GM21381 (cell line): ENCODE measurements around the gene ARHGDIG.
"Not testable (repeated sequence)": the region's sequence is repeated elsewhere in the genome, so short reads cannot be mapped to it uniquely, and the experiment has no call there.

Experiments used
- ATAC-seq: cut with Tn5 transposase; IDR thresholded peaks from one replicate; pipeline ENCODE4 v1.9.1; 2021; ENCODE audit warnings: mild to moderate bottlenecking, moderate library complexity; ENCODE audit not compliant: unreplicated experiment

The ARHGDIG gene

GRCh38 chr16:280552-280951 is at the start of gene ARHGDIG:
TSS of gene ARHGDIG (plus strand) at chr16:280591. CDS start at chr16:280681, 90 bp downstream.
- ATAC-seq = no peak

DNA sequence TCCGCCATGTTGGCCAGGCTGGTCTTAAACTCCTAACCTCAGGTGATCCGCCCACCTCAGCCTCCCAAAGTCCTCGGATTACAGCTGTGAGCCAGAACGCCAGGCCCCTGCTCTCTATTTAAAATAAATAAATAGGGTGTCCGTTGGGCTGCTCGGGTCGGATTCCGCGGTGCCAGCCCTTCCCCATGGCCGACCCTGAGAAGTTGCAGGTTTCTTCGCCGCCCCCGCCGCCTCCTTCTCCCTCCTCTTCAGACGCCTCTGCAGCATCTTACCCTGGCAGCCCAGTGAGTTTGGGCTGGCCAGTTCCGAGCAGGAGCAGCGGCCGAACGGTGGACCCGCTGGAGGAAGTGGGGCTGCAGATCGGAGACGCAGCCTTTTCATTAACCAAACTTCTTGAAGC is 49.4 kb upstream of the ARHGDIG start:
- no peak for ATAC-seq

DNA sequence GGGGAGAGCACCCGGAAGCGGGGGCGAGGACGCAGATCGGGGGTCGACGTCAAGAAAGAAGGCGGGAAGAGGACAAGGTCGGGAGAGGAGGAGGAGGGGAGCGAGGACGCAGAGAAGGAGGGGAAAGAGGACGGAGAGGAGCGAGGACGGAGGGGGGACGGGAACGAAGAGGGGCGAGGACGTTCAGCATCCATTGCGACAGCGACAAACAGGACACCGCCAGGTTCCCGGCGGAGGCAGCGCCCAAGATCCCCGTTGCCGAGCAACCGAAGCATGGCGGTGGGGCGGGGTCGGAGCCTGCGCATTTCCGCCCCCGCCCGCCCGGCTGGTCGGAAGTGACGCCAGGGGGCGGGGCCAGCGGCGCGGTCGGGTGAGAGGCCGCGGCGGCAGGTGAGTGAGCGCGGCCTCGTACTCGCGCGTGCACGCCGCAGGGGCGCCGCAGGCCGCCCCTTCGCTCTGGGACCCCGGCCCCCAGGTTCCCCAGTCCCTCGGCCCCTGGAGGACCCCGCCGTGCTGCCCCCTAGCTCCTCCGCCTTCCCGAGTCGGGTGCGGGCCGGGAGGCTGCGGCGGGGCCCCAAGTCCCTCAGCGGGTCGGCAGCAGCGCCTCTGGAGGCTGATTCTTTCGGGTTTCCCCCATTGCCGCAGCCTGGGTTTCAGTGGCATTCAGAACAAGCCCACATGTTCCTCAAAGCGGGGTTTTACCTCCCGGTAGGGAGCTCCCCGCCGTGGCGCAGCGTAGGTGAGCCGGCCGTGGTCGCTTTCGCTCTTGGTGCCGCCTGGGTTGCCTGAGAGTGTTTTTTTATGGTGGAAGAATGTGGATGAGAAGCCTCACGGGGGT is 45.7 kb upstream of the ARHGDIG start, which contains the start of gene FAM234A:
TSS of gene FAM234A (plus strand) at position 354 of the 838 bp plus-strand sequence. CDS start 19,593 bp downstream, outside the sequence.
- peak; percentile 89 for ATAC-seq

DNA sequence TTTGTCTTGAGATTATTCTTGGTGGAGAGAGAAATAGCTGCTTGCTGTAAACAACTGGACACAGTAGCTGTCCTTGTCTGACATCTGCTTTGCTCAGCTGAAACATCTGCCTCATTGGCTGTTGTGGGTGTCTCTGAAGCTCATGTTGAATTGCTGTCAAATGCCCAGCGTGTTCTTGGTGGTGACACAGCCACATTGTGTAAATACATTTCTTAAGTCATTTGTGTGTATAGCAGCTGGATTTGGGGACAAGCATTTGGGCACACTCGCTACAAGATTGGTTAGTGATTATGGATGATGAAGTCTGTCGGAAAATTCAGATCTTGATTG is 40.5 kb upstream of the ARHGDIG start:
- no peak for ATAC-seq

DNA sequence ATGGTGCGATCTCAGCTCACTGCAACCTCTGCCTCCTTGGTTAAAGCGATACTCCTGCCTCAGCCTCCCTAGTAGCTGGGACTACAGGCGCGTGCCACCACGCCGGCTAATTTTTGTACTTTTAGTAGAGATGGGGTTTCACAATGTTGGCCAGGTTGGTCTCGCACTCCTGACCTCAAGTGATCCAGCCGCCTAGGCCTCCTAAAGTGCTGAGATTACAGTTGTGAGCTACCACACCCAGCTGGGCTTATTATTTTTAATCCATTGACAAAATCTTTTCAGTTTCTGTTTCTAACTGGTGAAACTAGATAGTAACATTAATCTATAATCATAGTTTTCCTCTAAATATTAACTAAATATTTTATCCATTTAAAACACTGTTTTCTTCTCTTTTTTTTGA is 39.8 kb upstream of the ARHGDIG start:
- no peak for ATAC-seq

GRCh38 chr16:242281-242680 is 38.1 kb upstream of the ARHGDIG start:
- ATAC-seq = no peak

GRCh38 chr16:243348-243747 is 37.0 kb upstream of the ARHGDIG start:
- ATAC-seq = no peak

GRCh38 chr16:245105-245504 is 35.3 kb upstream of the ARHGDIG start:
- ATAC-seq = no peak

GRCh38 chr16:247027-247426 is 33.4 kb upstream of the ARHGDIG start:
- ATAC-seq = no peak

DNA sequence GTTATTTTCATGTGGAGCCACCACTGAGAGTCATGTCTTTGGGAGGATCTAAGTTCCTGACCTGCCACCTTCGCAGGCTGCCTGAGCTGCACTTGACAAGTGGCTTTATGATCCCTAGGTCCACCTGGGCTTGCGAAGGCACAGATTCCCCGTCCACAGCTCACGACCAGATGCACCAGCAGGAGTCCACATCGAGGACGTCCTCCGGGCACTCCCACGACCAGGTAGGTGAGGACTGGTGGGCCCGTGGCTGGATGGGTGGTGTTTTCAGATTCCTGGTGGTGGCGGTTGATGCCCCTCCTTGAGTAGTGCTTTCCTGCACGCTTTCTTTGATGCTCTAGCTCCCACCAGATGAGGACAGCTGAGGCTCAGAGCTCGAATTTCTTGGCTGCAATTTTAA is 31.0 kb upstream of the ARHGDIG start:
- no peak for ATAC-seq

DNA sequence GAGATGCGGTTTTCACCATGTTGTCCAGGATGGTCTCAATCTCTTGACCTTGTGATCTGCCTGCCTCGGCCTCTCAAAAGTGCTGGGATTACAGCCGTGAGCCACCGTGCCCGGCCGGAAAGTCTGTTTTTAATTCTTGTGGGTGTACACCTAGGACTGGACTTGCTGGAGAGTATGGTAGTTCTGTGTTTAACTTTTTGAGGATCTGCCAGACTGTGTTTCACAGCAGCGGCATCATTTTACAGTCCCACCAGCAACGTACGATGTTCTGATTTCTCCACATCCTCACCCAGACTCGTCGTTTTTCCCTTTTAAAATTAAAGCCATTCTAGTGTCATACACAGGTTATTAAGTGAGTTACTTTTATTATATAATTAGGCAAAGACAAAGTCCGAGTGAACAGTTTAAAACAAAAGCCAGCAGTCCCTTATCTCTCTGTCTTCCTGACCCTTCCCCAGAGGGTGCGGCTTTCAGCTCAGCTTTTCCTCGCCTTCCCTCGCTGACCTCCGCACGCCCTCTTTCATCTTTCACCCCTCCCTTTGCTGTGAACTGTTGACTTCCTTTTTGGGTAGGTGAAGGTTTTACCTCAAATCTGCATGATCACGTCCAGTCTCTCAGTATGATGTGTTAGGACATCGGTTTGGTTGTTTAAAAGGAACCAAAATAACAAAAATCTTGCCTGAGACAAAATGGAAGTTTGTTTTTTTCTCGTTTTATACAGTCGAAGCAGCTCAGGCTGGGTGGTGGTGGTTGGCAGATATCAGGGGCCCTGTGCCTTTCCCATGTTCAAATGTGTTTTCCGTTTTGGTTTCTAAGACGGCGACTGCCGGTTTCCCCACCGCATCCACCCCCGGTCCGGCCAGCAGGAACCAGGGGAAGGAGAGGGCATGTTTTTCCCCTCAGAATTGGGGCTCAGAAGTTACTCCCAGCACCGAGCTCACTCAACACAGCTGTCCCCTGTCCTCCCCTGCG is 27.7 kb upstream of the ARHGDIG start:
- ATAC-seq = no peak

GRCh38 chr16:253833-254232 is 26.6 kb upstream of the ARHGDIG start:
- no peak for ATAC-seq

GRCh38 chr16:254461-254860 is 25.9 kb upstream of the ARHGDIG start:
- ATAC-seq = no peak

DNA sequence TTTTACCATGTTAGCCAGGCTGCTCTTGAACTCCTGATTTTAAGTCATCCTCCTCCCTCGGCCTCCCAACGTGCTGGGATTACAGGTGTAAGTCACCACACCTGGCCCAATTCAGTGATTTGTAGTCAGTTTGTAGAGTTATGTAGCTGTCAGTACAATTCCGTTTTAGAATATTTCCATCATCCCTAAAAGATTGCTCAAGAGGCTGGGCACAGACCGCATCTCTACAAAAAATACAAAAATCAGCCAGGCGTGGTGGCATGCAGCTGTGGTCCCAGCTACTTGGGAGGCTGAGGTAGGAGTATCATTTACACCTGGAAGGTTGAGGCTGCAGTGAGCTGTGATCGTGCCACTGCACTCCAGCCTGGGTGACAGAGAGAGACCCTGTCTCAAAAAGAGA is 25.2 kb upstream of the ARHGDIG start:
- ATAC-seq = no peak

DNA sequence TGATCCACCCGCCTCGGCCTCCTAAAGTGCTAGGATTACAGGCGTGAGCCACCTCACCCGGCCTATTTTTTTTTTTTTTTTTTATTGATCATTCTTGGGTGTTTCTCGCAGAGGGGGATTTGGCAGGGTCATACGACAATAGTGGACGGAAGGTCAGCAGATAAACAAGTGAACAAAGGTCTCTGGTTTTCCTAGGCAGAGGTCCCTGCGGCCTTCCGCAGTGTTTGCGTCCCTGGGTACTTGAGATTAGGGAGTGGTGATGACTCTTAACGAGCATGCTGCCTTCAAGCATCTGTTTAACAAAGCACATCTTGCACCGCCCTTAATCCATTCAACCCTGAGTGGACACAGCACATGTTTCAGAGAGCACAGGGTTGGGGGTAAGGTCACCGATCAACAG is 22.3 kb upstream of the ARHGDIG start:
- not testable (repeated sequence) for ATAC-seq

- ATAC-seq = no peak
Measured at GRCh38 chr16:259226-259625, 21.2 kb upstream of the ARHGDIG start.

DNA sequence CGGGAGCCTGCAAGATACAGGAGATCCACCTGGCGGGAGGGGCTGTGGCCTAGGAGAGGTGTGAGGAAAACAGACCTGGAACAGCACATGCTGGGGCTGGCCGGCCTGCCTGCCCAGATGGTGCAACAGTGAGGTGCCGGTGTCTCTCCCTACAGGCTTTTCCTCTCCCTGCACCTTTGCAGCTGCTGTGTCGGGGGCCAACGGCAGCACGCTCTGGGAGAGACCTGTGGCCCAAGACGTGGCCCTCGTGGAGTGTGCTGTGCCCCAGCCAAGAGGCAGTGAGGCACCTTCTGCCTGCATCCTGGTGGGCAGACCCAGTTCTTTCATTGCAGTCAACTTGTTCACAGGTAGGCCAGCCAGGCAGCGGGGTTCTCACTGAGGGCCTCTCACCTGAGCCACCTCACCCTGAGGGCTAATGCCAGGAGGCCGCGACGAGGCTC is 20.6 kb upstream of the ARHGDIG start:
- ATAC-seq = no peak

DNA sequence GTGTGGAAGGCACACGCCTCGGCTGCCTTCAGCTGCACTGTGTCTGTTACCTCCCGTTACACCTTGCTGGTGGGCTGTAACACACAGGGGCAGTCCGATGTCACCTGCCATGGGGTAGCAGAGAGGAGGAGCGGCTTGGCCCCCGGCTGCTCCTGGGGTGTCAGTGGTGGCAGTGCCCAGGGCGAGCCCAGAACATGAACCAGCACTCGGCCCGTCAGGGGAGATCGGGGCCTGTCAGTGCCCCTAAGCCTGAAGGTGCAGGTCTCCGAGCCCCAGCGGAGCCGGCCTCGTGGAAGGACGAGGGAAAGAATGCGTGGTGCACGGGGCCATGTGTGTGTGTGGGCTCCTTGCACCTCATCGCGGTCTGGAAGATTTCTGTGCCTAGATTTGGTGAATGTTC is 20.1 kb upstream of the ARHGDIG start:
- ATAC-seq = no peak

- no peak for ATAC-seq
Measured at GRCh38 chr16:261031-261691, 19.2 kb upstream of the ARHGDIG start.

DNA sequence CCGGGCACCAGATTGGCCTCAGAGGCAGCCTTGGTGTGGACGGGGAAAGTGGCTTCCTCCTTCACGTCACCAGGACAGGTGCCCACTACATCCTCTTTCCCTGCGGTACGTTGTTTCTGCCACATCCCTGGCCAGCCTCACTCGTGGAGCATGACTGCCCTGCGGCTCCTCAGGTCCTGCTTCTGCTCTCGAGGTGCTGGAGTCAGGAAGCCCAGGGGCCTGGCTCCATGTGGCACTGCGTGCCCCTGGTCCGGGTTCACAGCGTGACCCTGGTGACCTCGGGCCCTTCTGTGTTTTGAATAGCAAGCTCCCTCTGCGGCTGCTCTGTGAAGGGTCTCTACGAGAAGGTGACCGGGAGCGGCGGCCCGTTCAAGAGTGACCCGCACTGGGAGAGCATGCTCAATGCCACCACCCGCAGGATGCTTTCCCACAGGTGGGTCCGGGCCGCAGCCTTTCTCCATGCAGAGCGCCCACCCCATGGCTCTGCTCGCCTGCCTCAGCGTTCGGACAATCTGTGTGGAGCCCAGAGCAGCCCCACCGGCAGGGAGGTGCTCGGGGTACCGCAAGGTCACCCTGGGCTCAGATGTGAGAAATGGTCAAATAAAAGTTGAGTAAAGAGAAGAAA is 18.2 kb upstream of the ARHGDIG start:
- no peak for ATAC-seq
